Iris pigment epithelial cell (primary cell): ENCODE results near the gene MTCH1.

Experiments
- DNase-seq: peaks from one replicate; pipeline ENCODE4 v3.0.0-alpha.2; 2011; ENCODE audit warnings: low read depth

MTCH1 gene

GRCh38 chr6:36985808-36986703, at the start of gene MTCH1:
Gene MTCH1, minus strand, starts transcription at chr6:36986196. Its CDS starts 23 bp downstream, at chr6:36986173.
- DNase-seq: peak; percentile 86

- DNase-seq: no peak
Observed at GRCh38 chr6:37033819-37034795, 48.1 kb upstream of the MTCH1 start.

GRCh38 chr6:37033255-37033654, 47.3 kb upstream of the MTCH1 start:
- DNase-seq: no peak

- DNase-seq: no peak
Observed at GRCh38 chr6:37032239-37032638, 46.2 kb upstream of the MTCH1 start.

- no peak for DNase-seq
Observed at GRCh38 chr6:37030599-37030998, 44.6 kb upstream of the MTCH1 start.

GRCh38 chr6:37029249-37029971, 43.4 kb upstream of the MTCH1 start:
- peak; percentile 83 for DNase-seq

- DNase-seq: no peak
Observed at GRCh38 chr6:37027811-37028469, 41.9 kb upstream of the MTCH1 start.

GRCh38 chr6:37027036-37027720, 41.2 kb upstream of the MTCH1 start:
- DNase-seq: no peak

- no peak for DNase-seq
Observed at GRCh38 chr6:37025621-37026466, 39.8 kb upstream of the MTCH1 start.

- DNase-seq: no peak
Observed at GRCh38 chr6:37024656-37025337, 38.8 kb upstream of the MTCH1 start.

- DNase-seq: no peak
Observed at GRCh38 chr6:37022135-37022863, 36.3 kb upstream of the MTCH1 start.

GRCh38 chr6:37021356-37022129, 35.5 kb upstream of the MTCH1 start:
- peak; percentile 56 for DNase-seq

- DNase-seq: no peak
Observed at GRCh38 chr6:37020812-37021211, 34.8 kb upstream of the MTCH1 start.

- DNase-seq: no peak
Observed at GRCh38 chr6:37020381-37020780, 34.4 kb upstream of the MTCH1 start.

GRCh38 chr6:37019065-37019450, 33.1 kb upstream of the MTCH1 start:
- no peak for DNase-seq

GRCh38 chr6:37018198-37019064, 32.4 kb upstream of the MTCH1 start:
- DNase-seq: peak; percentile 86
